SK-N-SH treated with all-trans-retinoic acid at 6 μM for 48 hours (cell line): Measurements from ENCODE around the gene AGPS.

Experiments used
- ARNTL ChIP-seq: fragments of 450-650 bp; formaldehyde crosslinking; IDR thresholded peaks from 2 replicates; pipeline ENCODE4 v1.5.0; 2020; ENCODE audit warnings: low read depth, mild to moderate bottlenecking, moderate library complexity, borderline replicate concordance
- PATZ1 ChIP-seq: fragments of 250-450 bp; sonication (Bioruptor Pico); IDR thresholded peaks from 2 replicates; pipeline ENCODE4 v1.8.0; 2020; ENCODE audit warnings: mild to moderate bottlenecking, moderate library complexity, borderline replicate concordance
- PPARA ChIP-seq: fragments of 250-450 bp; sonication (Bioruptor Pico); IDR thresholded peaks from 2 replicates; pipeline ENCODE4 v1.5.0; 2020; ENCODE audit warnings: mild to moderate bottlenecking, borderline replicate concordance
- SNAI2 ChIP-seq: fragments of 250-450 bp; sonication (Bioruptor Pico); IDR thresholded peaks from 2 replicates; pipeline ENCODE4 v1.5.0; 2020; ENCODE audit warnings: mild to moderate bottlenecking, moderate library complexity
- ZFP30 ChIP-seq: fragments of 450-650 bp; formaldehyde crosslinking; IDR thresholded peaks from 2 replicates; pipeline ENCODE4 v1.5.0; 2022; ENCODE audit warnings: mild to moderate bottlenecking, moderate library complexity
- ZNF565 ChIP-seq: fragments of 450-650 bp; formaldehyde crosslinking; conservative IDR thresholded peaks from 2 replicates; pipeline ENCODE4 v1.5.0; 2020; ENCODE audit warnings: low read depth, mild to moderate bottlenecking, moderate library complexity
- TF ChIP-seq, protein P1 (sequence below): fragments of 250-450 bp; sonication (Bioruptor Pico); IDR thresholded peaks from 2 replicates; pipeline ENCODE4 v1.5.1; 2020; ENCODE audit warnings: low read depth, mild to moderate bottlenecking, moderate library complexity

DNA sequence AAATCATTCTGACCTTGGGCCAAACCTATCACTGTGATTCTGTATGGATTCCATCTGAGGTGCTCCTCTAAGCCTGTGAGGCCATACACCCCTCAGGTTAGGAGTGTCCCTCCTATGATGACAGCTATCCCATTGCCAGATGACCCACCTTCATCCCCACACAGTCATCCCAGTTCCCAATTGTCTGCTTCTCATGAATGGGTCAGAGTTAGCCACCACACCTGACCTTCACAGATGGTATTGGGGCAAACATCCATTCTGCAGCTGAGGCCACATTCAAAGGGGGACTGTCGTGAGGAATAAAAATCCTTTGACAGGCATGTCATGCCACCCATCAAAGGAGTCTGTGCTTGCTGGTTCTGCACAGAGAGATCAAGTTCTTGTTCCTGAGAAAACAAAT lies 155.2 kb downstream of the AGPS start:
- TF ChIP-seq PATZ1 (no peak), ZFP30 (CRISPR knock-in tag) (no peak), ARNTL (no peak), SNAI2 (CRISPR knock-in tag) (no peak), ZNF565 (CRISPR knock-in tag) (no peak), PPARA (CRISPR knock-in tag) (no peak)
- TF ChIP-seq, protein P1, sequence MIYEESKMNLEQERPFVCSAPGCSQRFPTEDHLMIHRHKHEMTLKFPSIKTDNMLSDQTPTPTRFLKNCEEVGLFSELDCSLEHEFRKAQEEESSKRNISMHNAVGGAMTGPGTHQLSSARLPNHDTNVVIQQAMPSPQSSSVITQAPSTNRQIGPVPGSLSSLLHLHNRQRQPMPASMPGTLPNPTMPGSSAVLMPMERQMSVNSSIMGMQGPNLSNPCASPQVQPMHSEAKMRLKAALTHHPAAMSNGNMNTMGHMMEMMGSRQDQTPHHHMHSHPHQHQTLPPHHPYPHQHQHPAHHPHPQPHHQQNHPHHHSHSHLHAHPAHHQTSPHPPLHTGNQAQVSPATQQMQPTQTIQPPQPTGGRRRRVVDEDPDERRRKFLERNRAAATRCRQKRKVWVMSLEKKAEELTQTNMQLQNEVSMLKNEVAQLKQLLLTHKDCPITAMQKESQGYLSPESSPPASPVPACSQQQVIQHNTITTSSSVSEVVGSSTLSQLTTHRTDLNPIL (CRISPR knock-in tag): no peak
